Karpas-422 (cell line): ENCODE measurements around the gene TEX26. TPM values are rescaled to one million over a fixed set of nuclear protein-coding genes. Genes with fewer than 3 reads are reported as not detected.
A peak's percentile ranks its signal among the peaks of the same experiment; 100 is the strongest.

Experiments used
- DNase-seq: peaks from one replicate; pipeline ENCODE4 v3.0.0-alpha.2; 2015
- H2AFZ ChIP-seq: fragments of 200-600 bp; sonication (generic); 2 replicates; pipeline ENCODE4 v1.6.1; 2014; ENCODE audit warnings: antibody characterized with exemption, low read length, mixed read lengths
- H3K27ac ChIP-seq: fragments of 200-600 bp; sonication (generic); 2 replicates; pipeline ENCODE4 v1.5.1; 2014; ENCODE audit warnings: mild to moderate bottlenecking, low read length, moderate library complexity
- H3K27me3 ChIP-seq: fragments of 200-600 bp; sonication (generic); 2 replicates; pipeline ENCODE4 v1.6.1; 2014; ENCODE audit warnings: low read length, mixed read lengths
- H3K36me3 ChIP-seq: fragments of 200-600 bp; sonication (generic); 2 replicates; pipeline ENCODE4 v1.6.1; 2014; ENCODE audit warnings: low read length, mixed read lengths; ENCODE audit not compliant: insufficient read depth
- H3K4me1 ChIP-seq: fragments of 200-600 bp; sonication (generic); 2 replicates; pipeline ENCODE4 v1.6.1; 2014; ENCODE audit warnings: mild to moderate bottlenecking, low read length, mixed read lengths
- H3K4me2 ChIP-seq: fragments of 200-600 bp; sonication (generic); 2 replicates; pipeline ENCODE4 v1.6.1; 2014; ENCODE audit warnings: low read length, low read depth, mild to moderate bottlenecking; ENCODE audit not compliant: poor library complexity, severe bottlenecking
- H3K4me3 ChIP-seq: fragments of 200-600 bp; sonication (generic); 2 replicates; pipeline ENCODE4 v1.5.1; 2014; ENCODE audit warnings: mild to moderate bottlenecking, antibody characterized with exemption, low read length, mixed read lengths
- H3K79me2 ChIP-seq: fragments of 200-600 bp; sonication (generic); 2 replicates; pipeline ENCODE4 v1.6.1; 2014; ENCODE audit warnings: mild to moderate bottlenecking, low read length, mixed read lengths
- H3K9ac ChIP-seq: fragments of 200-600 bp; sonication (generic); 2 replicates; pipeline ENCODE4 v1.6.0; 2014; ENCODE audit warnings: low read length
- H3K9me2 ChIP-seq: fragments of 200-600 bp; sonication (generic), shearing (Covaris generic); replicated peaks from 2 replicates; pipeline ENCODE4 v1.6.0; 2014; ENCODE audit warnings: mild to moderate bottlenecking, low read length, moderate library complexity; ENCODE audit not compliant: insufficient read depth
- H3K9me3 ChIP-seq: fragments of 300-700, 200-600 bp; sonication (generic); 2 replicates; pipeline ENCODE4 v1.6.1; 2014; ENCODE audit warnings: low read length, mixed read lengths
- H4K20me1 ChIP-seq: fragments of 200-600 bp; sonication (generic); 2 replicates; pipeline ENCODE4 v1.6.1; 2014; ENCODE audit warnings: mild to moderate bottlenecking, antibody characterized with exemption, low read length, low read depth; ENCODE audit not compliant: insufficient read depth
- total RNA-seq: library from RNA; depleted of rRNA; stranded (reverse); fragments of >200 nt; shearing (Covaris generic); gene quantifications from 2 replicates; pipeline ENCODE4 v1.2.3, GENCODE V29; 2014; ENCODE audit warnings: low replicate concordance; rRNA removed

Gene TEX26
- total RNA-seq = not detected in 2 replicates

DNA sequence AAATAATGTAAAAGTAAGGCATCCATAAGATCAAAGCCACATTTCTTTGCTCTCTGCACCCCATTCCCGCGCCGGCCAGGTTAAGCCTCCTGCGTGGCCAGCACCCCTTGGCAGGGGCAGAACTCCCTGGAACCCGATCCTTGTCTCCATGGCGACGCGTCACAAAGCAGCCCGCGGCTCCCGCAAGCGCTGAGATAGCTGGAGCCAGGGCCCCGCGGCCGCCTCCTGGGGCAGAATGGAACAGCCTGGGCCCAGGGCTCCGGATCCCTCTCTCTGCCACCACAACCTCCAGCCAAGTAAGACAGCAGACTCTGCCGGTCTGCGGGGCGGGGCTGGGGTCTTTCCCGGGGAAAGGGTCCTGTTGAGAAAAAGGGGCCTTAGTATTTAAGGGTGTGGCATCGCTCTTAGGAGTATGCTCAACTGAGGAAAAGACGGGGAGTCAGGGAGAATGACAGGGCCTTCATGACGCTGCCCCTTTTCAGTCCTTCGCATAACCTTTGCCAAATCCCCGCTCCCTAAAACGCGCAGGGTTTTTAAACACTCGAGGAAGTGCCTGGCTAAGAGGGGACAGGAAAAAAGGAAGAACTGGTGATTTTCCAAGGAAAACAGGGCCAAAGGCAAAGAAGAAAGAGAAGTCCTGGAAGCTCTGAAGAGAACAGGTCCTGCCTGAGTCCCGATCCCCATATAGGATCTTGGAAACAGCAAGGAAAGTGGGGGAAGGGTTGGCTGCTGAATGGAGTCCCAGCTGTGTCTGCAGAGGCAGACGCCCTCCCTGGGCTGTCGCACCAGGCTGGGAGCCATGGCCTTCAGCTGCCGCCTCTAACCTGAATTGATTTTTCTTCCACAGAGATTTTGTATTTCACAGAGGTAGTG is at the start of gene TEX26:
Gene TEX26, plus strand, starts transcription at position 176 of the 873 bp plus-strand sequence. Its CDS starts 60 bp downstream, at position 236.
- H3K79me2 ChIP-seq = no peaks in the 10 kb centered on the region
- H3K4me3 ChIP-seq = no peak within 1 kb of the TSS
- DNase-seq = no peak
- no peaks in the 10 kb centered on the region for H3K4me1 ChIP-seq
- H3K27me3 ChIP-seq = no peaks in the 10 kb centered on the region
- H4K20me1 ChIP-seq = no peaks in the 10 kb centered on the region
- H3K9me2 ChIP-seq = no peaks in the 10 kb centered on the region
- H2AFZ ChIP-seq = no peak within 1 kb of the TSS
- H3K9me3 ChIP-seq = no peaks in the 10 kb centered on the region
- H3K4me2 ChIP-seq = no peak within 1 kb of the TSS
- no peak within 1 kb of the TSS for H3K9ac ChIP-seq
- no peaks in the 10 kb centered on the region for H3K36me3 ChIP-seq
- no peak within 1 kb of the TSS for H3K27ac ChIP-seq

- Histone ChIP-seq H3K9me2 (no peaks in the 10 kb centered on the region), H3K9ac (no peak overlapping the region)
- DNase-seq = no peak
These were observed 49.3 kb upstream of the TEX26 start for GRCh38 chr13:30882996-30883766.

DNA sequence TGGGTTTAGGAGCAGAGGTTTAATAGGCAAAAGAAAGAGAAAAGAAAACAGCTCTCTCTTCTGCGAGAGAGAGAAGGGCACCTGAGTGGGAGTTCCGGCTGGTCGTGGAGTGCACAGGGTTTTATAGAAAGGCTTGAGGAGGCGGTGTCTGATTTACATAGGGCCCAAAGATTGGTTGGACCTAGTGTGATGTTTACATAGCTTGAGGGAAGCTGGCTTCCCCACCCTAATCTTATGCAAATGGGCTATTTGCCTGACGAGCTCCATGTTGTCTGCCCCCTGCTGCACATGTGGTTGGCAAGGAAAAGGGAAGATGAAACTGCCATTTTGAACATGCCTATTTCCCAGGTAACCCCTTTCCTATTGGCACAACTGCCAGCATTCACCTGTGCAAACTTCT is 47.9 kb upstream of the TEX26 start:
- H4K20me1 ChIP-seq = no peaks in the 10 kb centered on the region
- no peak overlapping the region for H3K4me3 ChIP-seq
- no peaks in the 10 kb centered on the region for H3K36me3 ChIP-seq
- H3K4me1 ChIP-seq = no peaks in the 10 kb centered on the region
- no peaks in the 10 kb centered on the region for H3K9me2 ChIP-seq
- no peak overlapping the region for H3K9ac ChIP-seq
- H3K79me2 ChIP-seq = no peaks in the 10 kb centered on the region
- no peak for DNase-seq
- 0 out of 2 replicates have a peak, but pooled peaks cover under 1% of the 10 kb centered on the region for H3K27me3 ChIP-seq
- no peak overlapping the region for H3K27ac ChIP-seq
- no peaks in the 10 kb centered on the region; the same call in 1 of the 2 replicates for H3K9me3 ChIP-seq
- H3K4me2 ChIP-seq = no peak overlapping the region
- no peak overlapping the region for H2AFZ ChIP-seq

More at GRCh38 chr13:30882996-30883766, 49.3 kb upstream of the TEX26 start:
- H3K27me3 ChIP-seq = no peaks in the 10 kb centered on the region
- no peaks in the 10 kb centered on the region for H3K36me3 ChIP-seq
- no peaks in the 10 kb centered on the region for H3K4me1 ChIP-seq
- H3K79me2 ChIP-seq = no peaks in the 10 kb centered on the region
- no peak overlapping the region for H3K27ac ChIP-seq
- H2AFZ ChIP-seq = no peak overlapping the region
- no peaks in the 10 kb centered on the region for H3K9me3 ChIP-seq
- H3K4me3 ChIP-seq = no peak overlapping the region
- H4K20me1 ChIP-seq = no peaks in the 10 kb centered on the region
- no peak overlapping the region for H3K4me2 ChIP-seq

DNA sequence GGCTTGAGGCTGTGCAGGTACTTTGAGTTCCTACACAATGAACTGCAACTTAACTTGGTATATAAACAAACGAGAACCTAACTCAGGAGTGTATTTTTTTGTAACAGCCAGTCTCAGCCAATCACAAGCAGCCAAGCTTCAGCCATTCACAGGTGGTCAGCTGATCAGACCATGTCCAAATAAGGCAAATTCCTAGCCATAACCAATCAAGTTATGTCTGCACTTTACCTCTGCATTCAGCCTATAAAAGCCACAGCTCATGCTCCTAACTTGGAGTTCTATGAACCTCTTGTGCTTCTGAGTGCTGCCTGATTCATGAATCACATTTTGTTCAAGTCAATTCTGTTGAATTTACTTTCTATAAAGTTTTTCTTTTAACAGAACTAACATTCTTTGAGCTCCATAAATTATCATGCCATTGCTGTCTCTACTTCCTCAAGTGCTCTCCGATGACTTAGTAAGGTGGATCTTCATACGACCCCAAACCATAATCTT is 43.2 kb upstream of the TEX26 start:
- Histone ChIP-seq H3K9ac (no peak overlapping the region), H3K4me3 (no peak overlapping the region), H3K27ac (no peak overlapping the region), H3K27me3 (0 out of 2 replicates have a peak, but pooled peaks cover 3% of the 10 kb centered on the region), H3K9me3 (no peaks in the 10 kb centered on the region; the same call in 1 of the 2 replicates), H4K20me1 (no peaks in the 10 kb centered on the region), H3K9me2 (no peaks in the 10 kb centered on the region), H3K4me1 (no peaks in the 10 kb centered on the region), H2AFZ (no peak overlapping the region), H3K4me2 (no peak overlapping the region), H3K79me2 (no peaks in the 10 kb centered on the region), H3K36me3 (no peaks in the 10 kb centered on the region)
- no peak for DNase-seq

DNA sequence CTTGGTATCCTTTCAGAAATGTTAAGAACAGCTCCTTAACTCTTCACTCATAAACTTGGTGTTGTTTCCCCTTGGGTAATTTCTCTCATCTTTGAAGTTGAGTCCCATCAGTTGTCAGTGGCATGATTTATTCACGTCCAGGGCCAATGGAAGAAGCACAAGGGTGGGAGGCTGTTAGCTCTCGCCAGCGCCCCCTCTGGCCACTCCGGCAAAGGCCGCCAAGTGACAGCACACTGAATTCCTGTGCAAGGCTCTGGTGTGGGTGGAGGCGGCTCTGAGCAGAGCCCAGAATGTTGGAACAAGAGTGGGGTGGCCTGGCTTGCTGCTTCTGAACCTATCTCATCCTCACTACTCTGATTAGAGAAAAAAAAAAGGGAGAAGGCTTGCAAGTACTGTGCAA is 39.5 kb upstream of the TEX26 start:
- peak; percentile 78 for DNase-seq
- H3K4me1 ChIP-seq = no peaks in the 10 kb centered on the region

DNA sequence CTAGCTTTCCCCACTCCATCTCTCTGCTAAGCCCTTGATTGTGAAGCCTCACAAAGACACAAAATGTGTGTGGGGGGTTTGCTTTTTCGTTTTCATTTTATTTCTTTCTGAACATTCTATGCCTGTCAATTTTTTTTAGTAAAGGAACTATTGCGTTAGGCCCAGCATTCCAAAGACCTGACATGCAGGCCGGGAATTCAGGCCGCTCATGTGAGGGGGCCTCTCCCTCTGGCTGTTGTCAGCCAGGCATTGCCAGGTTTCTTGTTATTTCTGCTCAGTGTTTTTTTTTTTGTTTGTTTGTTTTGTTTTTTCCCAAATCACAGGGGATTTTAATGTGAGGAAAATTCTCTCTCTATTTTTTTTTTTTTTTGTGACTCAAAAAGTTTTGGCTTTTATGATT is 36.7 kb upstream of the TEX26 start:
- Histone ChIP-seq H3K27me3 (no peaks in the 10 kb centered on the region), H2AFZ (no peak overlapping the region), H3K9me2 (no peaks in the 10 kb centered on the region), H3K79me2 (no peaks in the 10 kb centered on the region), H3K36me3 (no peaks in the 10 kb centered on the region), H3K4me1 (no peaks in the 10 kb centered on the region), H3K4me3 (no peak overlapping the region), H4K20me1 (no peaks in the 10 kb centered on the region), H3K4me2 (no peak overlapping the region), H3K27ac (no peak overlapping the region), H3K9me3 (no peaks in the 10 kb centered on the region), H3K9ac (no peak overlapping the region)
- DNase-seq = no peak

More for the DNA sequence above, 39.5 kb upstream of the TEX26 start:
- Histone ChIP-seq H3K4me3 (no peak overlapping the region), H3K9ac (no peak overlapping the region), H3K4me2 (no peak overlapping the region), H3K27ac (no peak overlapping the region), H3K9me3 (no peaks in the 10 kb centered on the region; the same call in 1 of the 2 replicates), H3K36me3 (no peaks in the 10 kb centered on the region), H4K20me1 (no peaks in the 10 kb centered on the region), H3K79me2 (no peaks in the 10 kb centered on the region), H2AFZ (no peak overlapping the region), H3K27me3 (0 out of 2 replicates have a peak, but pooled peaks cover 3% of the 10 kb centered on the region), H3K9me2 (no peaks in the 10 kb centered on the region)

- no peak overlapping the region for H3K27ac ChIP-seq
- no peak overlapping the region for H3K4me2 ChIP-seq
- no peak overlapping the region for H3K4me3 ChIP-seq
- H3K9me3 ChIP-seq = no peaks in the 10 kb centered on the region
- H2AFZ ChIP-seq = no peak overlapping the region
- no peak overlapping the region for H3K9ac ChIP-seq
- H4K20me1 ChIP-seq = no peaks in the 10 kb centered on the region
- no peaks in the 10 kb centered on the region for H3K4me1 ChIP-seq
- no peaks in the 10 kb centered on the region for H3K27me3 ChIP-seq
- H3K36me3 ChIP-seq = no peaks in the 10 kb centered on the region
- no peak for DNase-seq
- H3K9me2 ChIP-seq = no peaks in the 10 kb centered on the region
- H3K79me2 ChIP-seq = no peaks in the 10 kb centered on the region
These were observed 34.4 kb upstream of the TEX26 start for GRCh38 chr13:30898070-30898469.
